ENCODE results near the gene CCDC60.

The CCDC60 gene

GRCh38 chr12:119425623-119426022 is 91.1 kb downstream of the CCDC60 start:
- CTCF ChIA-PET: no interaction called here
- no peak for TF ChIP-seq HDGF (IDR thresholded peaks at IDR 0.05; ENCODE audit: borderline replicate concordance)
- no peak for TF ChIP-seq FOXM1 (IDR thresholded peaks at IDR 0.05; ENCODE audit: borderline replicate concordance)
- no peak for TF ChIP-seq L3MBTL2 (conservative IDR thresholded peaks at IDR 0.05)
- no peak for TF ChIP-seq ELF4 (IDR thresholded peaks at IDR 0.05)
- TF ChIP-seq FOXK2 (IDR thresholded peaks at IDR 0.05): no peak
- TF ChIP-seq LEF1 (IDR thresholded peaks at IDR 0.05; ENCODE audit: borderline replicate concordance): no peak
- no peak for TF ChIP-seq SUZ12 (IDR thresholded peaks at IDR 0.05)
- POLR2A ChIA-PET: no interaction called here
- DNase-seq (ENCODE audit: extremely low spot score): no peak

GRCh38 chr12:119431151-119431550 is 96.6 kb downstream of the CCDC60 start:
- ChIA-PET CTCF (no interaction called here), POLR2A (no interaction called here)
- DNase-seq (ENCODE audit: extremely low spot score): no peak
- TF ChIP-seq ELF4 (IDR thresholded peaks at IDR 0.05): no peak
- TF ChIP-seq NFRKB (IDR thresholded peaks at IDR 0.05): no peak
- TF ChIP-seq FOXM1 (IDR thresholded peaks at IDR 0.05; ENCODE audit: borderline replicate concordance): no peak
- no peak for TF ChIP-seq ARNT (IDR thresholded peaks at IDR 0.05)

- DNase-seq (ENCODE audit: extremely low spot score): no peak
- TF ChIP-seq FOXK2 (IDR thresholded peaks at IDR 0.05): no peak
- TF ChIP-seq LEF1 (IDR thresholded peaks at IDR 0.05; ENCODE audit: borderline replicate concordance): no peak
- no peak for TF ChIP-seq SP1 (IDR thresholded peaks at IDR 0.05)
- TF ChIP-seq CTBP1 (IDR thresholded peaks at IDR 0.05; ENCODE audit: borderline replicate concordance): no peak
- no peak for TF ChIP-seq HDGF (IDR thresholded peaks at IDR 0.05; ENCODE audit: borderline replicate concordance)
- no peak for TF ChIP-seq ZNF384 (IDR thresholded peaks at IDR 0.05)
- no peak for TF ChIP-seq BHLHE40 (IDR thresholded peaks at IDR 0.05; ENCODE audit: borderline replicate concordance)
- no peak for TF ChIP-seq SUZ12 (IDR thresholded peaks at IDR 0.05)
- TF ChIP-seq NFRKB (IDR thresholded peaks at IDR 0.05): no peak
- TF ChIP-seq TARDBP (IDR thresholded peaks at IDR 0.05): no peak
- no peak for TF ChIP-seq FOXA1 (IDR thresholded peaks at IDR 0.05)
- no peak for TF ChIP-seq PKNOX1 (IDR thresholded peaks at IDR 0.05)
- TF ChIP-seq L3MBTL2 (conservative IDR thresholded peaks at IDR 0.05): no peak
- CTCF ChIA-PET: no interaction called here
- POLR2A ChIA-PET: no interaction called here
These were observed 98.4 kb downstream of the CCDC60 start for GRCh38 chr12:119432949-119433348.

GRCh38 chr12:119440803-119441360 is 106.4 kb downstream of the CCDC60 start:
- no peak for DNase-seq (ENCODE audit: extremely low spot score)
- ChIA-PET POLR2A (no interaction called here), CTCF (no interaction called here)
- TF ChIP-seq PKNOX1 (IDR thresholded peaks at IDR 0.05) (no peak), NFRKB (IDR thresholded peaks at IDR 0.05) (no peak), SUZ12 (IDR thresholded peaks at IDR 0.05) (no peak), L3MBTL2 (conservative IDR thresholded peaks at IDR 0.05) (no peak), CTBP1 (IDR thresholded peaks at IDR 0.05; ENCODE audit: borderline replicate concordance) (no peak), FOXK2 (IDR thresholded peaks at IDR 0.05) (no peak), SP1 (IDR thresholded peaks at IDR 0.05) (no peak), TARDBP (IDR thresholded peaks at IDR 0.05) (no peak), ARNT (IDR thresholded peaks at IDR 0.05) (no peak), ZNF384 (IDR thresholded peaks at IDR 0.05) (no peak), ELF4 (IDR thresholded peaks at IDR 0.05) (no peak), LEF1 (IDR thresholded peaks at IDR 0.05; ENCODE audit: borderline replicate concordance) (no peak), FOXM1 (IDR thresholded peaks at IDR 0.05; ENCODE audit: borderline replicate concordance) (no peak), BHLHE40 (IDR thresholded peaks at IDR 0.05; ENCODE audit: borderline replicate concordance) (no peak), HDGF (IDR thresholded peaks at IDR 0.05; ENCODE audit: borderline replicate concordance) (no peak)

- DNase-seq (ENCODE audit: extremely low spot score): peak; percentile 77
- no peak for TF ChIP-seq CTBP1 (IDR thresholded peaks at IDR 0.05; ENCODE audit: borderline replicate concordance)
- no peak for TF ChIP-seq FOXK2 (IDR thresholded peaks at IDR 0.05)
- TF ChIP-seq SP1 (IDR thresholded peaks at IDR 0.05): no peak
- no peak for TF ChIP-seq TARDBP (IDR thresholded peaks at IDR 0.05)
- no peak for TF ChIP-seq BHLHE40 (IDR thresholded peaks at IDR 0.05; ENCODE audit: borderline replicate concordance)
- no peak for TF ChIP-seq SUZ12 (IDR thresholded peaks at IDR 0.05)
- no peak for TF ChIP-seq ARNT (IDR thresholded peaks at IDR 0.05)
- TF ChIP-seq ELF4 (IDR thresholded peaks at IDR 0.05): no peak
- TF ChIP-seq HDGF (IDR thresholded peaks at IDR 0.05; ENCODE audit: borderline replicate concordance): no peak
- no peak for TF ChIP-seq L3MBTL2 (conservative IDR thresholded peaks at IDR 0.05)
- no peak for TF ChIP-seq FOXA1 (IDR thresholded peaks at IDR 0.05)
- TF ChIP-seq FOXM1 (IDR thresholded peaks at IDR 0.05; ENCODE audit: borderline replicate concordance): no peak
- TF ChIP-seq NFRKB (IDR thresholded peaks at IDR 0.05): no peak
- TF ChIP-seq LEF1 (IDR thresholded peaks at IDR 0.05; ENCODE audit: borderline replicate concordance): no peak
- no peak for TF ChIP-seq ZNF384 (IDR thresholded peaks at IDR 0.05)
- no peak for TF ChIP-seq PKNOX1 (IDR thresholded peaks at IDR 0.05)
- ChIA-PET POLR2A (no interaction called here), CTCF (interaction anchor here (0.6 to 2.3 kb wide), 8 partner anchors 10 to 991 kb away, joined by 3 to 13 read pairs (median 3); no protein-coding TSS in a partner anchor)
These were observed 110.0 kb downstream of the CCDC60 start for GRCh38 chr12:119444462-119445044.

- ChIA-PET CTCF (no interaction called here), POLR2A (no interaction called here)
- TF ChIP-seq SUZ12 (IDR thresholded peaks at IDR 0.05): no peak
- no peak for TF ChIP-seq CTBP1 (IDR thresholded peaks at IDR 0.05; ENCODE audit: borderline replicate concordance)
- no peak for TF ChIP-seq HDGF (IDR thresholded peaks at IDR 0.05; ENCODE audit: borderline replicate concordance)
- TF ChIP-seq TARDBP (IDR thresholded peaks at IDR 0.05): no peak
- TF ChIP-seq ZNF384 (IDR thresholded peaks at IDR 0.05): no peak
- TF ChIP-seq LEF1 (IDR thresholded peaks at IDR 0.05; ENCODE audit: borderline replicate concordance): no peak
- no peak for TF ChIP-seq FOXK2 (IDR thresholded peaks at IDR 0.05)
- TF ChIP-seq ARNT (IDR thresholded peaks at IDR 0.05): no peak
- no peak for TF ChIP-seq BHLHE40 (IDR thresholded peaks at IDR 0.05; ENCODE audit: borderline replicate concordance)
- no peak for TF ChIP-seq FOXA1 (IDR thresholded peaks at IDR 0.05)
- no peak for TF ChIP-seq PKNOX1 (IDR thresholded peaks at IDR 0.05)
- TF ChIP-seq FOXM1 (IDR thresholded peaks at IDR 0.05; ENCODE audit: borderline replicate concordance): no peak
- TF ChIP-seq SP1 (IDR thresholded peaks at IDR 0.05): no peak
- no peak for TF ChIP-seq ELF4 (IDR thresholded peaks at IDR 0.05)
- TF ChIP-seq NFRKB (IDR thresholded peaks at IDR 0.05): no peak
- TF ChIP-seq L3MBTL2 (conservative IDR thresholded peaks at IDR 0.05): no peak
- no peak for DNase-seq (ENCODE audit: extremely low spot score)
These were observed 111.9 kb downstream of the CCDC60 start for GRCh38 chr12:119446459-119446858.
